Stomach smooth muscle (tissue), 2 donors: Measurements from ENCODE around the gene COL4A2.

Source experiments
- H3K27ac ChIP-seq: one replicate; pipeline ENCODE4 v1.7.0; 2013; ENCODE audit warnings: mild to moderate bottlenecking, low read length, inconsistent platforms
- H3K27me3 ChIP-seq, 2 donors: one replicate each; pipeline ENCODE4 v1.7.0; 2013; ENCODE audit warnings: low read length in 2 of 2; ENCODE audit not compliant: insufficient read depth in 2 of 2, control insufficient read depth in 1 of 2
- H3K36me3 ChIP-seq, 2 donors: one replicate each; pipeline ENCODE4 v1.7.0; 2013; ENCODE audit warnings: low read length in 2 of 2; ENCODE audit not compliant: control insufficient read depth in 2 of 2, insufficient read depth in 2 of 2
- H3K4me1 ChIP-seq: one replicate; pipeline ENCODE4 v1.7.0; 2013; ENCODE audit warnings: low read length; ENCODE audit not compliant: control insufficient read depth, insufficient read depth
- H3K4me3 ChIP-seq, 2 donors: one replicate each; pipeline ENCODE4 v1.7.0; 2013; ENCODE audit warnings: low read length in 2 of 2
- H3K9ac ChIP-seq, 2 donors: one replicate each; pipeline ENCODE4 v1.7.0; 2013; ENCODE audit warnings: low read length in 2 of 2, mild to moderate bottlenecking in 1 of 2
- H3K9me3 ChIP-seq, 2 donors: one replicate each; pipeline ENCODE4 v1.7.0; 2013; ENCODE audit warnings: low read length in 2 of 2; ENCODE audit not compliant: control insufficient read depth in 2 of 2
- donor health status: healthy.
- donor health status: Pancreatic carcinoma.

The COL4A2 gene

GRCh38 chr13:110368408-110368807, 61.3 kb downstream of the COL4A2 start:
- Histone ChIP-seq H3K27ac (no peak overlapping the region), H3K9ac (no peak overlapping the region), H3K4me1 (peaks cover 37% of the 10 kb centered on the region)

DNA sequence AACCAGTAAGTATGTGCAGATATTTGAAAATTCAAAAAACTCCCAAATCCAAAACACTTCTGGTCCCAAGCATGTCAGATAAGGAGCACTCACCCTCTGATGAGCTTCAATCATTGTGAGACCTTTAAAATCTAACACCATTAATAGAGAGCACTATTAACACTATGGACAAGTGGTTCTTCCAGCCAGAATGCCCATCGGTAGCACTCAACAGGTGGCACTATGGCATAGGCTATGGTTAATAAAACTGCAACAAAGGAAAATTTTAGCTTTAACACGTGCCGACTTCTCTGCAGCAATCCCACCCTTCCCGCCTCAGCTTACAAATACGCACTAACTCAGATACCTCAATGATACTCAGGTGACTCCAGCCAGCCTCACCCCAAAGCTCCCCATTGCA, 62.3 kb downstream of the COL4A2 start:
- H3K27me3 ChIP-seq = no peaks in the 10 kb centered on the region
- H3K27ac ChIP-seq = no peak overlapping the region
- peaks cover 41% of the 10 kb centered on the region for H3K4me1 ChIP-seq
- no peaks in the 10 kb centered on the region for H3K9me3 ChIP-seq
- no peak overlapping the region for H3K4me3 ChIP-seq
- H3K36me3 ChIP-seq = peaks cover 0 to 3% of the 10 kb centered on the region in 2 donors
- no peak overlapping the region for H3K9ac ChIP-seq

More at GRCh38 chr13:110368408-110368807, 61.3 kb downstream of the COL4A2 start:
- Histone ChIP-seq H3K9me3 (no peaks in the 10 kb centered on the region), H3K36me3 (peaks cover 0 to 3% of the 10 kb centered on the region in 2 donors), H3K4me3 (no peak overlapping the region), H3K27me3 (no peaks in the 10 kb centered on the region)

- Histone ChIP-seq H3K4me1 (peaks cover 55% of the 10 kb centered on the region), H3K27ac (peak overlapping the region; percentile 46), H3K9me3 (no peaks in the 10 kb centered on the region)
These were observed 64.7 kb downstream of the COL4A2 start for GRCh38 chr13:110371550-110372465.

GRCh38 chr13:110372676-110373075, 65.6 kb downstream of the COL4A2 start:
- peak overlapping the region in 1 of 2 donors; percentile 7 for H3K9ac ChIP-seq
- H3K4me3 ChIP-seq = no peak overlapping the region
- H3K36me3 ChIP-seq = peaks cover 3 to 8% of the 10 kb centered on the region in 2 donors
- H3K4me1 ChIP-seq = peaks cover 60% of the 10 kb centered on the region
- no peaks in the 10 kb centered on the region for H3K9me3 ChIP-seq
- no peaks in the 10 kb centered on the region for H3K27me3 ChIP-seq
- no peak overlapping the region for H3K27ac ChIP-seq

More at GRCh38 chr13:110371550-110372465, 64.7 kb downstream of the COL4A2 start:
- Histone ChIP-seq H3K4me3 (peak overlapping the region in 1 of 2 donors; percentile 16), H3K27me3 (no peaks in the 10 kb centered on the region), H3K36me3 (peaks cover 3 to 8% of the 10 kb centered on the region in 2 donors), H3K9ac (no peak overlapping the region)

GRCh38 chr13:110373617-110374016, 66.5 kb downstream of the COL4A2 start:
- no peaks in the 10 kb centered on the region for H3K9me3 ChIP-seq
- H3K36me3 ChIP-seq = peaks cover 3 to 6% of the 10 kb centered on the region in 2 donors
- H3K27ac ChIP-seq = peak overlapping the region; percentile 4
- H3K27me3 ChIP-seq = no peaks in the 10 kb centered on the region
- H3K4me3 ChIP-seq = peak overlapping the region in 1 of 2 donors; percentile 17
- H3K9ac ChIP-seq = no peak overlapping the region
- H3K4me1 ChIP-seq = peaks cover 60% of the 10 kb centered on the region

DNA sequence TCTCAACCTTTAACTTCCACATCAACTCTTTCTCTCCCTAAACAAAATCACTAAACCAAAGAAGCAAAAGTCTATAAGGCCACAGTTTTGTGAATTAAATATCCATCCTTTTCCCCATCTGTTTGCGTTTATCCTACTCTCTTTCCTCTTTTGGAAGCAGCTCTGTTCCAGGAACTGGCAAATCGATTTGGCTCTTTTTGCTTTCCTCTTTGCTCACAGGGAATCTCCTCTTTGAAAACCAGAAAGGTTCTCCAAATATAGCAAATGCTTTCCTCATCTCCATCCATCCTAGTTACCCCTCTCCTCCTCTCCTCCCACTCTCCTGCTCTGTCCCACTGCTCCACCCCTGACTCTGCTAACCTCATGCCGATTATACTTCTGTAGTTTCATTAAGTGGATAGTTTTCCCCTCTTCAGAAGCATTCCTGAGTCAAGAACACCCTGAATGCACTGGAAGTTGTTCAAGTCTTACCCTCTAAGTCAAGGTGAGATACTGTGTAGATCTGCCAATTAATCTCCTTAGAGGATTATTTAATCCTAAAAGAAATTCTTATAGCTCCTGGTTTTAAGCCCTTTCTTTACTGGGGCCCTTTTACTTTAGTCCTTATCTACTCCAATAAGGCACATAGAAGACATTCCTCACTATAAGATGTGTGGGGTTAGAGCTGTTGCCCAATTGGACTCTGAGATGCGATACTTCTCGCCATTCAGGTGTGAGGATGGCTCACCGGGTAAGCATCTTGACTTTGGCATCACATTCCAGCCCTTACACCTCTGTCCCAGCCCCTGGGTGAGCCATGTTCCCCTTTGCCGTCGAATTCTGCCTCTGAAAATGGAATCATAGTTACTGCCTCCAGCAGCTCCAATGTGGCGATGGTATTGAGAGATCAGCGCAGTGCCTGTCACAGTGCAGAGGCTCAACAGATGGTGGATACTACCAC, 67.6 kb downstream of the COL4A2 start:
- H3K4me3 ChIP-seq = no peak overlapping the region
- H3K4me1 ChIP-seq = peaks cover 69% of the 10 kb centered on the region
- H3K27me3 ChIP-seq = no peaks in the 10 kb centered on the region
- no peak overlapping the region for H3K9ac ChIP-seq
- H3K27ac ChIP-seq = peak overlapping the region; percentile 24
- H3K9me3 ChIP-seq = no peaks in the 10 kb centered on the region
- peaks cover 5% of the 10 kb centered on the region in 2 donors for H3K36me3 ChIP-seq

DNA sequence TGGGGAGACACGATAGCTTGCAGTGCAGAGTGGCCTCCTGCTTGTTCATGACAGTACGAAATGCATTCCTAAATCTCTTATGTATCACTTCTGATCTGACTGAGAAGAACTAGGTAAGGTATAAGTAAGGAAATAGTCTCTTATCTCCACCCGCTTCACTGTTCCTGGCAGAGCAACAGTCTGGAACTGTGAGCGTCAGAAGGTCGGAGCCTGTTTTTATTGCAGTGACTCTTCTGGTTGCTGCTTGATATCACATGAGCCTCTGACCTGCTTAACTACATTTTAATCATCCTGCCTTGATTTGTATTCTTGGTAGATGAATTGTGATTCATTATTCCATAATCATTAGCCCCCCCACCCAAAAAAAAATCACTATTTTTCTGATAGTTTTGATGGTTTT, 69.0 kb downstream of the COL4A2 start:
- peak overlapping the region in 1 of 2 donors; percentile 37 for H3K9ac ChIP-seq
- peaks cover 5% of the 10 kb centered on the region in 2 donors for H3K36me3 ChIP-seq
- H3K4me1 ChIP-seq = peaks cover 77% of the 10 kb centered on the region
- H3K27ac ChIP-seq = peak overlapping the region; percentile 58
- no peaks in the 10 kb centered on the region for H3K9me3 ChIP-seq
- no peaks in the 10 kb centered on the region for H3K27me3 ChIP-seq
- H3K4me3 ChIP-seq = no peak overlapping the region

- no peaks in the 10 kb centered on the region for H3K27me3 ChIP-seq
- no peaks in the 10 kb centered on the region for H3K9me3 ChIP-seq
- peaks cover 5% of the 10 kb centered on the region in 2 donors for H3K36me3 ChIP-seq
- peaks cover 67% of the 10 kb centered on the region for H3K4me1 ChIP-seq
- peak overlapping the region; percentile 33 for H3K27ac ChIP-seq
- H3K4me3 ChIP-seq = no peak overlapping the region
- H3K9ac ChIP-seq = no peak overlapping the region
These were observed 70.2 kb downstream of the COL4A2 start for GRCh38 chr13:110377178-110377825.

- Histone ChIP-seq H3K36me3 (peaks cover 5% of the 10 kb centered on the region in 2 donors), H3K4me1 (peaks cover 66% of the 10 kb centered on the region), H3K27me3 (no peaks in the 10 kb centered on the region), H3K9ac (no peak overlapping the region), H3K9me3 (no peaks in the 10 kb centered on the region), H3K4me3 (no peak overlapping the region), H3K27ac (peak overlapping the region; percentile 33)
These were observed 70.7 kb downstream of the COL4A2 start for GRCh38 chr13:110377826-110378201.

DNA sequence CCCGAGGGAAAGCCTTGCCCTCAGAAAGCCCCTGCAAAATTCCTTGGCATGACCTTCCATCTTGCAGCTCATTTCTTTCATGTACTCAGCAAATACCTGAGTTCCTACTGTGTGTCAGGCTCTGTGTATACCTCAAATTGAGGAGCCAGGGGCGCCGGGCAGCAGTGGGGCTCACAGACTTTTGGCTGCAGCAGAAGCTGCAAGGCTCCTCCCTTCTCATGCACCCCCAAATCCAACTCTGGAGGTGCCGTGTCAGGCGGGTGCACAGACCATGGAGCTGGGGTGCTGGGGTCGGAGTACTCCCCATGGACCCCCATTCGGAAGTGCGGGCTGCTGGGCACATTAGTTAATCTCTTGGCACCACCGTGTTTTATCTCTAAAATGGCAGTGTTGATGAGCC, 72.3 kb downstream of the COL4A2 start:
- peak overlapping the region; percentile 62 for H3K27ac ChIP-seq
- H3K36me3 ChIP-seq = peaks cover 5 to 7% of the 10 kb centered on the region in 2 donors
- peaks cover 52% of the 10 kb centered on the region for H3K4me1 ChIP-seq
- no peaks in the 10 kb centered on the region for H3K27me3 ChIP-seq
- H3K9me3 ChIP-seq = no peaks in the 10 kb centered on the region
- peak overlapping the region in 1 of 2 donors; percentile 15 for H3K4me3 ChIP-seq
- no peak overlapping the region for H3K9ac ChIP-seq
